Stimulated activated CD4-positive, alpha-beta T cell treated with anti-CD3 and anti-CD28 coated beads, Interleukin-15, amount 100 ng/mL, for 48 hours (primary cell): ENCODE results near the gene ASTN1.

Experiments used
- DNase-seq, 2 donors: peaks; one replicate each; pipeline ENCODE4 v3.0.0-alpha.2; 2020; ENCODE audit warnings: low read depth in 2 of 2

ASTN1 gene

GRCh38 chr1:176838276-176838995, 326.1 kb downstream of the ASTN1 start:
- no peak for DNase-seq

- no peak for DNase-seq
Observed at GRCh38 chr1:176837708-176838107, 326.8 kb downstream of the ASTN1 start.

GRCh38 chr1:176831150-176831549, 333.4 kb downstream of the ASTN1 start:
- no peak for DNase-seq

GRCh38 chr1:176829261-176829660, 335.3 kb downstream of the ASTN1 start:
- no peak for DNase-seq

- DNase-seq = no peak
Observed at GRCh38 chr1:176826265-176826664, 338.2 kb downstream of the ASTN1 start.

GRCh38 chr1:176820391-176821031, 344.0 kb downstream of the ASTN1 start:
- no peak for DNase-seq

- no peak for DNase-seq
Observed at GRCh38 chr1:176816232-176816631, 348.3 kb downstream of the ASTN1 start.

- no peak for DNase-seq
Observed at GRCh38 chr1:176815621-176816020, 348.9 kb downstream of the ASTN1 start.

- DNase-seq = no peak
Observed at GRCh38 chr1:176811511-176812288, 352.8 kb downstream of the ASTN1 start.

- no peak for DNase-seq
Observed at GRCh38 chr1:176809292-176809691, 355.2 kb downstream of the ASTN1 start.
